Stomach (tissue), 4 donors: Measurements from ENCODE around the gene CP.

Source experiments
- CTCF ChIP-seq, 7 experiments: fragments of 450-650 bp in 4 of 7; fragments of 200-600 bp in 3 of 7; sonication (generic) in 3 of 7; IDR thresholded peaks; one replicate each; pipeline ENCODE4 v1.5.1; 2016 to 2019; ENCODE audit warnings: antibody characterized with exemption in 7 of 7, control low read depth in 2 of 7, mild to moderate bottlenecking in 1 of 7
- POLR2A ChIP-seq, 4 donors: fragments of 450-650 bp; IDR thresholded peaks; one replicate each; pipeline ENCODE4 v1.6.1; 2016; ENCODE audit warnings: antibody characterized with exemption in 4 of 4, control low read depth in 2 of 4, mild to moderate bottlenecking in 1 of 4, moderate library complexity in 1 of 4

- no peak for TF ChIP-seq POLR2A (IDR thresholded peaks at IDR 0.05)
- TF ChIP-seq CTCF (IDR thresholded peaks at IDR 0.05): no peak
These were observed 33.1 kb downstream of the CP start for GRCh38 chr3:149188494-149188893.
